Measurements from ENCODE around the gene NDN.

NDN gene

GRCh38 chr15:23645371-23646164 is 41.5 kb downstream of the NDN start:
- in situ Hi-C loops (cut with MboI; ENCODE audit: low pct_unique_long_range_greater_than_20kb, low sequenced_read_pairs): no loop called here
- DNase-seq: no peak

- no peak for DNase-seq
- in situ Hi-C loops (cut with MboI; ENCODE audit: low pct_unique_long_range_greater_than_20kb, low sequenced_read_pairs): no loop called here
Measured at GRCh38 chr15:23644829-23645228, 42.3 kb downstream of the NDN start.

GRCh38 chr15:23642413-23643044 is 44.6 kb downstream of the NDN start:
- peak; percentile 70 for DNase-seq
- in situ Hi-C loops (cut with MboI; ENCODE audit: low pct_unique_long_range_greater_than_20kb, low sequenced_read_pairs): no loop called here

Measured in KBM-7 (cell line).